GM12878 (cell line): ENCODE measurements around the gene SMAGP.

ENCODE experiments used
- JUNB ChIP-seq: IDR thresholded peaks from 2 replicates; pipeline ENCODE4 v1.6.1; 2016; ENCODE audit warnings: antibody characterized with exemption, mild to moderate bottlenecking
- MYC ChIP-seq: IDR thresholded peaks from 2 replicates; pipeline ENCODE4 v1.6.1; 2011; ENCODE audit warnings: mild to moderate bottlenecking, low read length, moderate library complexity, inconsistent platforms; ENCODE audit not compliant: insufficient read depth, insufficient replicate concordance, insufficient read length, severe bottlenecking
- TF ChIP-seq, protein P1 (sequence below), 3 experiments: IDR thresholded peaks in 2 of 3; conservative IDR thresholded peaks in 1 of 3; 2 replicates each; pipeline ENCODE4 v1.5.1; 2011; ENCODE audit warnings: low read depth in 3 of 3, low read length in 3 of 3, mild to moderate bottlenecking in 3 of 3, control low read depth in 2 of 3, moderate library complexity in 2 of 3, inconsistent platforms in 1 of 3, mixed read lengths in 1 of 3; ENCODE audit not compliant: control insufficient read depth in 2 of 3, insufficient read depth in 1 of 3; ENCODE audit errors: extremely low read depth in 1 of 3

DNA sequence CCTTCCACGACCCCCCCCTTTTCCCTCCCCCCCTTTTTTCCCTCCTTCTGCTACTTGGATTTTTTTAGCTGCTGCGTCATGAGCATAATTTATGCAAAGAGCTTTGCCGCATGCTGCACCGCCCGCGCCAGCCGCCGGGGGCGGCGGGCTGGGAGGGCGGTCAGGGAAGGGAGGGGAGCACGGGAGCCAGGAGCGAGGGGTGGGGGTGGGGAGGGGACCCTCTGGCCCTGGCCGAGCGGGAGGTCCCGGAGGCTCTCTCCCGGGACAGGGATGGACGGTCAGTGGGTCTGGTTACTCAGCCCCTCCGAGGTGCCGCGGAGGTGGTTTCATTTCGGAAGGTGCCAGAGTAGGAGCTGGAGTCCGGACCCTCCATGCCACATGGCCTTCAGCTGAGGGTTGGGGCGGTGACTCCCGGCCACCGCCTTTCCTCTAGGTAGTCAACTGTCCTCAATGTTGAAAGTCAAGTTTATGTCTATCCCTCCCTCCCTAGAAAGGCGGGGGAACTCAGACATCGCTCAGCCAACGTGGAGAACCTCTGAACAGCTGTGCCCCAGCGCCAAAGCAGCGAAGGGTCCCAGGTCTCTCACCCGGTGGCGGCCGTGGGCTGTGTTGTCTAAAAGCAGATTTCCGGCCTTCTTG, 52.1 kb downstream of the SMAGP start, which contains the start of gene POU6F1:
- TF ChIP-seq, protein P1, sequence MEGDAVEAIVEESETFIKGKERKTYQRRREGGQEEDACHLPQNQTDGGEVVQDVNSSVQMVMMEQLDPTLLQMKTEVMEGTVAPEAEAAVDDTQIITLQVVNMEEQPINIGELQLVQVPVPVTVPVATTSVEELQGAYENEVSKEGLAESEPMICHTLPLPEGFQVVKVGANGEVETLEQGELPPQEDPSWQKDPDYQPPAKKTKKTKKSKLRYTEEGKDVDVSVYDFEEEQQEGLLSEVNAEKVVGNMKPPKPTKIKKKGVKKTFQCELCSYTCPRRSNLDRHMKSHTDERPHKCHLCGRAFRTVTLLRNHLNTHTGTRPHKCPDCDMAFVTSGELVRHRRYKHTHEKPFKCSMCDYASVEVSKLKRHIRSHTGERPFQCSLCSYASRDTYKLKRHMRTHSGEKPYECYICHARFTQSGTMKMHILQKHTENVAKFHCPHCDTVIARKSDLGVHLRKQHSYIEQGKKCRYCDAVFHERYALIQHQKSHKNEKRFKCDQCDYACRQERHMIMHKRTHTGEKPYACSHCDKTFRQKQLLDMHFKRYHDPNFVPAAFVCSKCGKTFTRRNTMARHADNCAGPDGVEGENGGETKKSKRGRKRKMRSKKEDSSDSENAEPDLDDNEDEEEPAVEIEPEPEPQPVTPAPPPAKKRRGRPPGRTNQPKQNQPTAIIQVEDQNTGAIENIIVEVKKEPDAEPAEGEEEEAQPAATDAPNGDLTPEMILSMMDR (IDR thresholded peaks at IDR 0.05 in 2 of 3, conservative IDR thresholded peaks at IDR 0.05 in 1 of 3; ENCODE audit: control insufficient read depth in 2 of 3, extremely low read depth in 1 of 3, insufficient read depth in 1 of 3, low read depth in 3 of 3, low read length in 3 of 3), result peak; percentile 43 to 73 (median 44); a peak in 5 of 6 replicates
- no peak for TF ChIP-seq MYC
- TF ChIP-seq JUNB, result no peak
